ENCODE data around the gene TM4SF4.

DNA sequence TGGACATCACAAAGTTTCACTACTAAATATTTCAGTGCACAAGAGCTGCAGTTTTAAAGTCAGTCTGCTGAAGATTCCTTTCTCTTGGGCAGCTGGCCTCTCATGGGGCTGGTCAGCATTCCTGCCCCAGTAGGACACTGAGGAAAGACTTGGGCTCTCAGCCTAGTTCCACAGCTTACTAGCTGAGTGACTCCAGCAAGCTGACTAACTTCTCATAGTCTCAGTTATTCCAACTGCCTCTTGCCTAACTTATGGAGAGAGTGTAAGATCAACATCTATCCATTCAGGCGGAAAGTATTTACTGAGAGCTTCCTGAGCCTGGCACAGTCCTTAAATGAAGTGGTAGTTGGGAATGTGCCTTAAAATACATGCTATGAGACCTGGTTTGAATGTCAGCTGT, 27.0 kb downstream of the TM4SF4 start:
- TF ChIP-seq, protein P1, sequence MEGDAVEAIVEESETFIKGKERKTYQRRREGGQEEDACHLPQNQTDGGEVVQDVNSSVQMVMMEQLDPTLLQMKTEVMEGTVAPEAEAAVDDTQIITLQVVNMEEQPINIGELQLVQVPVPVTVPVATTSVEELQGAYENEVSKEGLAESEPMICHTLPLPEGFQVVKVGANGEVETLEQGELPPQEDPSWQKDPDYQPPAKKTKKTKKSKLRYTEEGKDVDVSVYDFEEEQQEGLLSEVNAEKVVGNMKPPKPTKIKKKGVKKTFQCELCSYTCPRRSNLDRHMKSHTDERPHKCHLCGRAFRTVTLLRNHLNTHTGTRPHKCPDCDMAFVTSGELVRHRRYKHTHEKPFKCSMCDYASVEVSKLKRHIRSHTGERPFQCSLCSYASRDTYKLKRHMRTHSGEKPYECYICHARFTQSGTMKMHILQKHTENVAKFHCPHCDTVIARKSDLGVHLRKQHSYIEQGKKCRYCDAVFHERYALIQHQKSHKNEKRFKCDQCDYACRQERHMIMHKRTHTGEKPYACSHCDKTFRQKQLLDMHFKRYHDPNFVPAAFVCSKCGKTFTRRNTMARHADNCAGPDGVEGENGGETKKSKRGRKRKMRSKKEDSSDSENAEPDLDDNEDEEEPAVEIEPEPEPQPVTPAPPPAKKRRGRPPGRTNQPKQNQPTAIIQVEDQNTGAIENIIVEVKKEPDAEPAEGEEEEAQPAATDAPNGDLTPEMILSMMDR (IDR thresholded peaks at IDR 0.05): no peak
- TF ChIP-seq EZH2phosphoT487 (IDR thresholded peaks at IDR 0.05): no peak
